Colonic mucosa (tissue), 4 donors: ENCODE results near the gene LDLRAD3. TPM values are rescaled to one million over a fixed set of nuclear protein-coding genes. Genes with fewer than 3 reads are reported as not detected.
"Not testable (repeated sequence)": the region's sequence is repeated elsewhere in the genome, so short reads cannot be mapped to it uniquely, and the experiment has no call there.

Experiments
- DNase-seq: peaks from one replicate; pipeline ENCODE4 v3.0.0-alpha.2; 2020
- H3K27ac ChIP-seq: fragments of 200-600 bp; one replicate; pipeline ENCODE4 v1.8.0; 2021
- H3K27me3 ChIP-seq: fragments of 200-600 bp; one replicate; pipeline ENCODE4 v1.8.0; 2021
- H3K36me3 ChIP-seq: fragments of 200-600 bp; one replicate; pipeline ENCODE4 v1.8.0; 2021
- H3K4me1 ChIP-seq: fragments of 200-600 bp; one replicate; pipeline ENCODE4 v1.8.0; 2021; ENCODE audit warnings: mild to moderate bottlenecking
- H3K4me3 ChIP-seq: fragments of 200-600 bp; one replicate; pipeline ENCODE4 v1.8.0; 2021
- H3K9ac ChIP-seq, 2 donors: one replicate each; pipeline ENCODE4 v1.7.0; 2013; ENCODE audit warnings: control low read depth in 2 of 2, low read depth in 2 of 2, low read length in 2 of 2
- H3K9me3 ChIP-seq: fragments of 200-600 bp; one replicate; pipeline ENCODE4 v1.8.0; 2021
- CTCF ChIP-seq: fragments of 200-600 bp; IDR thresholded peaks from one replicate; pipeline ENCODE4 v1.8.0; 2022; ENCODE audit warnings: antibody characterized with exemption, mild to moderate bottlenecking
- intact Hi-C: fragments of 100-400 bp; cut with DNase I; formaldehyde crosslinking; loops from one replicate; pipeline ENCODE4 v1.14.1; 2022
- total RNA-seq, 2 donors: library from RNA; stranded (reverse); fragmentation: NEBNext Ultra II Directional in 1 of 2; extraction: Animal tissue kit (Norgen Biotek cat#: 25700) in 1 of 2; gene quantifications; one replicate each; pipeline ENCODE4 v1.2.1, GENCODE V29; 2021
- donor health status: healthy.
- donor health status: DM: no; HTN: no; CAD: no.
- donor health status: DM: no; HTN: no; CAD: no.

Gene LDLRAD3
- total RNA-seq, 2 donors from 2014 or later, result 1.9 to 2.9 TPM

- Histone ChIP-seq H3K36me3 (no peaks in the 10 kb centered on the region), H3K4me3 (no peak overlapping the region), H3K4me1 (no peaks in the 10 kb centered on the region), H3K9me3 (no peaks in the 10 kb centered on the region), H3K27ac (no peak overlapping the region), H3K9ac (no peak overlapping the region), H3K27me3 (no peaks in the 10 kb centered on the region)
- no peak for TF ChIP-seq CTCF
- no peak for DNase-seq
- intact Hi-C loops, result no loop called here
Measured at GRCh38 chr11:36012979-36013378, 69.1 kb downstream of the LDLRAD3 start.

- DNase-seq, H3K4me1 ChIP-seq, H3K9ac ChIP-seq, H3K4me3 ChIP-seq, H3K9me3 ChIP-seq, H3K36me3 ChIP-seq, H3K27me3 ChIP-seq, intact Hi-C loops, H3K27ac ChIP-seq: not testable (repeated sequence)
Measured at GRCh38 chr11:36013446-36013845, 69.6 kb downstream of the LDLRAD3 start.

GRCh38 chr11:36013950-36014897, 70.4 kb downstream of the LDLRAD3 start:
- intact Hi-C loops, result no loop called here
- no peak overlapping the region for H3K27ac ChIP-seq
- no peaks in the 10 kb centered on the region for H3K36me3 ChIP-seq
- DNase-seq, result no peak
- H3K4me1 ChIP-seq, result no peaks in the 10 kb centered on the region
- no peak overlapping the region for H3K4me3 ChIP-seq
- no peak for TF ChIP-seq CTCF
- no peaks in the 10 kb centered on the region for H3K27me3 ChIP-seq
- H3K9ac ChIP-seq, result no peak overlapping the region
- H3K9me3 ChIP-seq, result no peaks in the 10 kb centered on the region

GRCh38 chr11:36014898-36015665, 71.2 kb downstream of the LDLRAD3 start:
- intact Hi-C loops, result no loop called here
- H3K27me3 ChIP-seq, result no peaks in the 10 kb centered on the region
- no peak for DNase-seq

GRCh38 chr11:36015799-36016198, 71.9 kb downstream of the LDLRAD3 start:
- intact Hi-C loops, result no loop called here
- no peaks in the 10 kb centered on the region for H3K4me1 ChIP-seq
- no peak for DNase-seq
- H3K9ac ChIP-seq, result no peak overlapping the region
- H3K9me3 ChIP-seq, result no peaks in the 10 kb centered on the region
- no peak for TF ChIP-seq CTCF
- H3K27me3 ChIP-seq, result no peaks in the 10 kb centered on the region
- no peak overlapping the region for H3K27ac ChIP-seq
- H3K36me3 ChIP-seq, result no peaks in the 10 kb centered on the region
- no peak overlapping the region for H3K4me3 ChIP-seq

More at GRCh38 chr11:36014898-36015665, 71.2 kb downstream of the LDLRAD3 start:
- H3K4me1 ChIP-seq, result no peaks in the 10 kb centered on the region
- H3K4me3 ChIP-seq, result no peak overlapping the region
- no peaks in the 10 kb centered on the region for H3K9me3 ChIP-seq
- no peak overlapping the region for H3K27ac ChIP-seq
- no peak for TF ChIP-seq CTCF
- H3K36me3 ChIP-seq, result no peaks in the 10 kb centered on the region
- no peak overlapping the region for H3K9ac ChIP-seq
